GM12891 (cell line): ENCODE measurements around the gene TTLL7.

Experiments used
- POLR2A ChIP-seq: IDR thresholded peaks from 2 replicates; pipeline ENCODE4 v1.6.1; 2011; ENCODE audit warnings: low read depth, low read length, control low read depth
- POLR2AphosphoS5 ChIP-seq: IDR thresholded peaks from 2 replicates; pipeline ENCODE4 v1.6.1; 2011; ENCODE audit warnings: low read depth, low read length, control low read depth
- POU2F2 ChIP-seq: IDR thresholded peaks from 2 replicates; pipeline ENCODE4 v1.6.1; 2011; ENCODE audit warnings: low read depth, mild to moderate bottlenecking, control low read depth, low read length, moderate library complexity
- TAF1 ChIP-seq: IDR thresholded peaks from 2 replicates; pipeline ENCODE4 v1.6.1; 2011; ENCODE audit warnings: low read depth, low read length, control low read depth

DNA sequence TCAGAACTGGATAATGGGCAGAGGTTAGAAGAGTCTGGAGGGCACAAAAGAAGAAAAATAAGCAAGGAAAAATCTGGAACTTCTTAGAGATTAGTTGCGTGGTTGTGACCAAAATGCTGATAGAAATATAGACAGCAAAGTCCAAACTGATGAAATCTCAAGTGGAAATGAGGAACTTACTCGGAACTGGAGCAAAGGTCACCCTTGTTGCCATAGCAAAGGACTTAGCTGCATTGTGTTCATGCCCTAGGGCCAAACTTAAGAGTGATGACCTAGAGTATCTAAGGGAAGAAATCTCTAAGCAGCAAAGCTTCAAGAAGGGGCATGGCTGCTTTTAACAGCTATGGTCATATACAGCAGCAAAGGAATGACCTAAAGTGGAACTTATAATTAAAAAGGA is 180.0 kb downstream of the TTLL7 start:
- no peak for TF ChIP-seq POLR2AphosphoS5
- no peak for TF ChIP-seq POLR2A
- TF ChIP-seq TAF1: no peak
- no peak for TF ChIP-seq POU2F2
